K562 (cell line): ENCODE data around the gene NOTCH1. TPM values are rescaled to one million over a fixed set of nuclear protein-coding genes. Genes with fewer than 3 reads are reported as not detected.

Experiments used
- C11orf30 ChIP-seq: fragments of 450-650 bp; IDR thresholded peaks from 2 replicates; pipeline ENCODE4 v1.6.1; 2016; ENCODE audit warnings: low read depth, mild to moderate bottlenecking
- CBFB ChIP-seq: sonication (generic); formaldehyde crosslinking; IDR thresholded peaks from 2 replicates; pipeline ENCODE4 v1.4.0; 2020; ENCODE audit warnings: mild to moderate bottlenecking, missing genetic modification reagents
- DACH1 ChIP-seq: fragments of 450-650 bp; IDR thresholded peaks from 2 replicates; pipeline ENCODE4 v1.6.1; 2018; ENCODE audit not compliant: partially characterized antibody
- ELK1 ChIP-seq: sonication (generic); formaldehyde crosslinking; IDR thresholded peaks from 2 replicates; pipeline ENCODE4 v1.8.1; 2022; ENCODE audit warnings: missing genetic modification reagents
- ELK3 ChIP-seq: fragments of 450-650 bp; formaldehyde crosslinking; IDR thresholded peaks from 2 replicates; pipeline ENCODE4 v1.4.0; 2020; ENCODE audit warnings: mild to moderate bottlenecking
- EWSR1 ChIP-seq: fragments of 450-650 bp; IDR thresholded peaks from 2 replicates; pipeline ENCODE4 v1.6.1; 2018; ENCODE audit warnings: borderline replicate concordance, mild to moderate bottlenecking, low read depth, moderate library complexity; ENCODE audit not compliant: partially characterized antibody
- FOXA1 ChIP-seq: fragments of 450-650 bp; IDR thresholded peaks from 2 replicates; pipeline ENCODE4 v1.6.1; 2016; ENCODE audit warnings: mild to moderate bottlenecking, borderline replicate concordance
- FOXJ3 ChIP-seq: sonication (generic); formaldehyde crosslinking; IDR thresholded peaks from 2 replicates; pipeline ENCODE4 v1.4.0; 2020; ENCODE audit warnings: mild to moderate bottlenecking, missing genetic modification reagents
- MBD1 ChIP-seq: fragments of 250-450 bp; sonication (Bioruptor Pico); IDR thresholded peaks from 2 replicates; pipeline ENCODE4 v1.8.0; 2022; ENCODE audit warnings: inconsistent platforms
- MCM3 ChIP-seq: fragments of 450-650 bp; IDR thresholded peaks from 2 replicates; pipeline ENCODE4 v1.6.1; 2016
- MCM5 ChIP-seq: fragments of 450-650 bp; IDR thresholded peaks from 2 replicates; pipeline ENCODE4 v1.6.1; 2016; ENCODE audit warnings: low read depth
- MEF2A ChIP-seq: IDR thresholded peaks from 2 replicates; pipeline ENCODE4 v1.6.1; 2011; ENCODE audit warnings: low read depth, mild to moderate bottlenecking, low read length, moderate library complexity; ENCODE audit not compliant: control insufficient read depth
- PHTF2 ChIP-seq: fragments of 250-450 bp; sonication (Bioruptor Pico); IDR thresholded peaks from 2 replicates; pipeline ENCODE4 v1.5.0; 2021; ENCODE audit warnings: mild to moderate bottlenecking
- RAD51 ChIP-seq: fragments of 450-650 bp; IDR thresholded peaks from 2 replicates; pipeline ENCODE4 v1.7.1; 2016; ENCODE audit warnings: low read depth, mild to moderate bottlenecking, borderline replicate concordance
- RBM25 ChIP-seq: fragments of 200-400 bp; formaldehyde crosslinking; IDR thresholded peaks from 2 replicates; pipeline ENCODE4 v1.6.1; 2018; ENCODE audit warnings: low read length, low read depth, moderate library complexity; ENCODE audit not compliant: severe bottlenecking
- SMAD1 ChIP-seq: fragments of 150-350 bp; IDR thresholded peaks from 2 replicates; pipeline ENCODE4 v1.6.1; 2014; ENCODE audit warnings: low read length, low read depth; ENCODE audit not compliant: partially characterized antibody
- SMARCC2 ChIP-seq: fragments of 450-650 bp; IDR thresholded peaks from 2 replicates; pipeline ENCODE4 v1.6.1; 2017; ENCODE audit warnings: antibody characterized with exemption, moderate library complexity, mild to moderate bottlenecking, low read depth
- STAT6 ChIP-seq: sonication (generic); formaldehyde crosslinking; IDR thresholded peaks from 2 replicates; pipeline ENCODE4 v1.8.1; 2023; ENCODE audit warnings: mild to moderate bottlenecking, missing genetic modification reagents
- TEAD1 ChIP-seq, 2 experiments: fragments of 450-650 bp in 1 of 2; sonication (generic) in 1 of 2; formaldehyde crosslinking; IDR thresholded peaks; 2 replicates each; pipeline versions ENCODE4 v1.4.0 to v1.8.0; 2020 to 2022; ENCODE audit warnings: mild to moderate bottlenecking in 2 of 2, missing genetic modification reagents in 1 of 2
- XRCC4 ChIP-seq: IDR thresholded peaks from one replicate; pipeline ENCODE4 v1.6.1; 2011; ENCODE audit not compliant: insufficient read depth, insufficient read length; ENCODE audit errors: extremely low read depth
- ZEB2 ChIP-seq: fragments of 450-650 bp; IDR thresholded peaks from 2 replicates; pipeline ENCODE4 v1.6.1; 2016
- ZKSCAN8 ChIP-seq: fragments of 200-800 bp; sonication (Bioruptor generic); IDR thresholded peaks from 2 replicates; pipeline ENCODE4 v1.6.1; 2016; ENCODE audit warnings: missing genetic modification characterization, missing compliant biosample characterization
- ZNF699 ChIP-seq: fragments of 250-450 bp; sonication (Bioruptor Pico); IDR thresholded peaks from 2 replicates; pipeline ENCODE4 v1.8.0; 2021; ENCODE audit warnings: mild to moderate bottlenecking, moderate library complexity; ENCODE audit not compliant: insufficient replicate concordance
- ZNF778 ChIP-seq: fragments of 450-650 bp; formaldehyde crosslinking; IDR thresholded peaks from 2 replicates; pipeline ENCODE4 v1.4.0; 2020; ENCODE audit warnings: mild to moderate bottlenecking, moderate library complexity
- polyA plus RNA-seq, 8 experiments: library from polyadenylated mRNA; depleted of rRNA in 4 of 8; stranded (reverse) in 5 of 8; unstranded in 3 of 8; fragments of >200 nt; fragmentation: Nextera tagmentation in 2 of 8; fragmentation: Illumina TruSeq in 1 of 8; extraction: Ambion mirVana in 2 of 8; extraction: Trizol in 1 of 8; gene quantifications; 2 replicates each; pipeline versions ENCODE4 v1.2.1 to v1.2.3, GENCODE V29; 2011 to 2014; ENCODE audit warnings: inconsistent platforms in 1 of 8, missing spikeins in 1 of 8
- total RNA-seq, 7 experiments: library from RNA; depleted of rRNA in 6 of 7; stranded (reverse); fragments of >200 nt in 6 of 7; fragmentation: Illumina TruSeq in 2 of 7; extraction: Trizol in 2 of 7; gene quantifications; 2 replicates each; pipeline versions ENCODE4 v1.2.1 to v1.2.3, GENCODE V29; 2011 to 2021; ENCODE audit warnings: low replicate concordance in 1 of 7

Gene NOTCH1
- total and polyA plus RNA-seq, 9 of the 15 experiments (the other 6 are each of a cell fraction or from before 2014, with no cell fraction given), result 0.03 to 31.4 (median 2.3) TPM

- TF ChIP-seq C11orf30 (no peak), MBD1 (CRISPR knock-in tag) (no peak), CBFB (CRISPR knock-in tag) (no peak), PHTF2 (CRISPR knock-in tag) (no peak), RAD51 (no peak), MEF2A (no peak), ZKSCAN8 (CRISPR knock-in tag) (no peak), EWSR1 (no peak), ZNF778 (CRISPR knock-in tag) (no peak), MCM3 (no peak), ELK3 (CRISPR knock-in tag) (no peak), ZEB2 (no peak), STAT6 (CRISPR knock-in tag) (no peak), ELK1 (CRISPR knock-in tag) (no peak), FOXA1 (no peak), TEAD1 (CRISPR knock-in tag; IDR thresholded peaks at IDR 0.05) (0 out of 4 replicates have a peak, but pooled peaks of 1 of the 2 experiments have one; percentile 51), DACH1 (no peak), RBM25 (no peak), ZNF699 (no peak), SMAD1 (no peak), MCM5 (no peak), SMARCC2 (no peak), XRCC4 (no peak), FOXJ3 (CRISPR knock-in tag) (no peak)
Observed at GRCh38 chr9:136545965-136546696, at the start of gene NOTCH1 (continued).
